Measurements from ENCODE around the gene APLF.

APLF gene

GRCh38 chr2:68559692-68560091 lies 92.3 kb downstream of the APLF start:
- H3K36me3 ChIP-seq (ENCODE audit: low read length): no peaks in the 10 kb centered on the region
- no peak overlapping the region for H3K4me2 ChIP-seq (ENCODE audit: low read depth, low read length, poor library complexity, severe bottlenecking)
- H3K27ac ChIP-seq (ENCODE audit: low read depth, low read length): no peak overlapping the region
- H3F3A ChIP-seq (ENCODE audit: insufficient read depth): no peaks in the 10 kb centered on the region
- H4K20me1 ChIP-seq (ENCODE audit: low read depth, low read length): no peaks in the 10 kb centered on the region
- no peak for TF ChIP-seq EZH2phosphoT487 (conservative IDR thresholded peaks at IDR 0.05; ENCODE audit: low read length)
- TF ChIP-seq, protein P1, sequence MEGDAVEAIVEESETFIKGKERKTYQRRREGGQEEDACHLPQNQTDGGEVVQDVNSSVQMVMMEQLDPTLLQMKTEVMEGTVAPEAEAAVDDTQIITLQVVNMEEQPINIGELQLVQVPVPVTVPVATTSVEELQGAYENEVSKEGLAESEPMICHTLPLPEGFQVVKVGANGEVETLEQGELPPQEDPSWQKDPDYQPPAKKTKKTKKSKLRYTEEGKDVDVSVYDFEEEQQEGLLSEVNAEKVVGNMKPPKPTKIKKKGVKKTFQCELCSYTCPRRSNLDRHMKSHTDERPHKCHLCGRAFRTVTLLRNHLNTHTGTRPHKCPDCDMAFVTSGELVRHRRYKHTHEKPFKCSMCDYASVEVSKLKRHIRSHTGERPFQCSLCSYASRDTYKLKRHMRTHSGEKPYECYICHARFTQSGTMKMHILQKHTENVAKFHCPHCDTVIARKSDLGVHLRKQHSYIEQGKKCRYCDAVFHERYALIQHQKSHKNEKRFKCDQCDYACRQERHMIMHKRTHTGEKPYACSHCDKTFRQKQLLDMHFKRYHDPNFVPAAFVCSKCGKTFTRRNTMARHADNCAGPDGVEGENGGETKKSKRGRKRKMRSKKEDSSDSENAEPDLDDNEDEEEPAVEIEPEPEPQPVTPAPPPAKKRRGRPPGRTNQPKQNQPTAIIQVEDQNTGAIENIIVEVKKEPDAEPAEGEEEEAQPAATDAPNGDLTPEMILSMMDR (IDR thresholded peaks at IDR 0.05; ENCODE audit: insufficient read depth, low read length, poor library complexity, severe bottlenecking): no peak
- H2AFZ ChIP-seq (ENCODE audit: low read depth, low read length, severe bottlenecking): no peak overlapping the region
- H3K4me3 ChIP-seq (ENCODE audit: insufficient read depth, low read length, poor library complexity, severe bottlenecking): no peak overlapping the region
- H3K9ac ChIP-seq (ENCODE audit: low read length): no peak overlapping the region
- H3K9me3 ChIP-seq (ENCODE audit: insufficient read depth, low read length): no peaks in the 10 kb centered on the region
- no peaks in the 10 kb centered on the region for H3K9me2 ChIP-seq (replicated peaks; ENCODE audit: insufficient read depth, low read length)
- no peaks in the 10 kb centered on the region for H3K79me2 ChIP-seq (ENCODE audit: insufficient read depth, low read length)
- H3K27me3 ChIP-seq (ENCODE audit: low read length): no peaks in the 10 kb centered on the region

DNA sequence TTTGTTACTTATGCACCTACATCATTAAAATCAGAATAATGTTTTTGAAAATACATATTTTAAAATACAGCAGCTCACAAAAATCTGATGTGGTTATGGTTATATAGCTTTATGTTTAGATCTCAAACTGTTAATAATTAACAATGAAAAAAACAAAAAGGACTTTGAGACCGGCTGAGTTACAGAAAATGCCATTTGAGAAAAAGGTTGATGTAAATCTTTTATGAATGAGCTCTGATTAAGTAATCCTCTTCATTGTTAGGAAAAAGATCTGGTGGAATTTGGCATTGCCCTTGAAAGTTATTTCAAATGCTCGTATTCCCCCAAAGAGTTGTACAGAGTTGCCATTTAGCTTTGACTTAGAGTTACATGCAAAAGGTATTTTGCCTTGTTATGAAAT lies 93.2 kb downstream of the APLF start:
- Histone ChIP-seq H3K4me3 (ENCODE audit: insufficient read depth, low read length, poor library complexity, severe bottlenecking) (no peak overlapping the region), H3K9me2 (replicated peaks; ENCODE audit: insufficient read depth, low read length) (no peaks in the 10 kb centered on the region), H3K27ac (ENCODE audit: low read depth, low read length) (no peak overlapping the region), H3K79me2 (ENCODE audit: insufficient read depth, low read length) (no peaks in the 10 kb centered on the region), H3K9me3 (ENCODE audit: insufficient read depth, low read length) (no peaks in the 10 kb centered on the region), H3K36me3 (ENCODE audit: low read length) (no peaks in the 10 kb centered on the region), H3F3A (ENCODE audit: insufficient read depth) (no peaks in the 10 kb centered on the region), H3K4me2 (ENCODE audit: low read depth, low read length, poor library complexity, severe bottlenecking) (no peak overlapping the region), H3K27me3 (ENCODE audit: low read length) (no peaks in the 10 kb centered on the region), H3K9ac (ENCODE audit: low read length) (no peak overlapping the region), H4K20me1 (ENCODE audit: low read depth, low read length) (no peaks in the 10 kb centered on the region), H2AFZ (ENCODE audit: low read depth, low read length, severe bottlenecking) (no peak overlapping the region)
- TF ChIP-seq EZH2phosphoT487 (conservative IDR thresholded peaks at IDR 0.05; ENCODE audit: low read length): no peak
- TF ChIP-seq, protein P1 (IDR thresholded peaks at IDR 0.05; ENCODE audit: insufficient read depth, low read length, poor library complexity, severe bottlenecking): no peak

DNA sequence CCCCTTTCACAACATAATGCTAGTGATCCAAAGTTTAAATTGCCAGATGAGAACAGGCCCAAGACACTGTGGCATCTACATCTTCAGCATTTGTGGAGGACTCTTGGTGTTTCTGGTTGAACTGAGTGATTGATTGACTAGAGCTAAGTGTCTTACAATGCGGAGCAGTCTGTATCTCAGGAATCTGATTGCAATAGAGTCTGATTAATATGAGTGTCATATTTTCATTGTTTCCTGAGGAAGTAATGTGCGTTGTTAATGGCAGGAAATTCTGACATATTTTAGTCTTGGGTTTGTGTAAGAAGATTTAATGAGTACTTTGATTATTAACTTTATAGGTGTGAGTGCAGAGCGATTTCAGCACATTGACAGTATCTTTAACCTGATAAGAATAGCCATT lies 94.0 kb downstream of the APLF start:
- no peaks in the 10 kb centered on the region for H3K27me3 ChIP-seq (ENCODE audit: low read length)
- no peaks in the 10 kb centered on the region for H3K9me2 ChIP-seq (replicated peaks; ENCODE audit: insufficient read depth, low read length)
- no peak overlapping the region for H2AFZ ChIP-seq (ENCODE audit: low read depth, low read length, severe bottlenecking)
- H3K4me3 ChIP-seq (ENCODE audit: insufficient read depth, low read length, poor library complexity, severe bottlenecking): no peak overlapping the region
- no peaks in the 10 kb centered on the region for H4K20me1 ChIP-seq (ENCODE audit: low read depth, low read length)
- no peaks in the 10 kb centered on the region for H3K79me2 ChIP-seq (ENCODE audit: insufficient read depth, low read length)
- H3K4me2 ChIP-seq (ENCODE audit: low read depth, low read length, poor library complexity, severe bottlenecking): no peak overlapping the region
- no peaks in the 10 kb centered on the region for H3K36me3 ChIP-seq (ENCODE audit: low read length)
- TF ChIP-seq, protein P1 (IDR thresholded peaks at IDR 0.05; ENCODE audit: insufficient read depth, low read length, poor library complexity, severe bottlenecking): no peak
- TF ChIP-seq EZH2phosphoT487 (conservative IDR thresholded peaks at IDR 0.05; ENCODE audit: low read length): no peak
- H3K9ac ChIP-seq (ENCODE audit: low read length): no peak overlapping the region
- no peaks in the 10 kb centered on the region for H3K9me3 ChIP-seq (ENCODE audit: insufficient read depth, low read length)
- H3K27ac ChIP-seq (ENCODE audit: low read depth, low read length): no peak overlapping the region
- H3F3A ChIP-seq (ENCODE audit: insufficient read depth): no peaks in the 10 kb centered on the region
